Glutamatergic neuron (in vitro differentiated cells): ENCODE results near the gene MATK. TPM values are rescaled to one million over a fixed set of nuclear protein-coding genes. Genes with fewer than 3 reads are reported as not detected.

Source experiments
- DNase-seq: peaks from one replicate; pipeline ENCODE4 v3.0.0; 2022
- H3K27ac Mint-ChIP-seq: one replicate; pipeline ENCODE4 v1.8.0; 2020; ENCODE audit warnings: mild to moderate bottlenecking, mixed read lengths, inconsistent platforms; ENCODE audit not compliant: unreplicated experiment
- H3K27me3 Mint-ChIP-seq: one replicate; pipeline ENCODE4 v1.8.0; 2020; ENCODE audit warnings: mild to moderate bottlenecking, moderate library complexity, mixed read lengths, inconsistent platforms; ENCODE audit not compliant: unreplicated experiment
- H3K36me3 Mint-ChIP-seq: one replicate; pipeline ENCODE4 v1.8.0; 2020; ENCODE audit warnings: mild to moderate bottlenecking, mixed read lengths, inconsistent platforms; ENCODE audit not compliant: unreplicated experiment
- H3K4me1 Mint-ChIP-seq: one replicate; pipeline ENCODE4 v1.8.0; 2020; ENCODE audit warnings: mild to moderate bottlenecking, low read depth, mixed read lengths, inconsistent platforms; ENCODE audit not compliant: unreplicated experiment
- H3K4me3 Mint-ChIP-seq: one replicate; pipeline ENCODE4 v1.8.0; 2020; ENCODE audit warnings: mild to moderate bottlenecking, mixed read lengths, inconsistent platforms; ENCODE audit not compliant: unreplicated experiment
- H3K9me3 Mint-ChIP-seq: one replicate; pipeline ENCODE4 v1.8.0; 2020; ENCODE audit warnings: mild to moderate bottlenecking, moderate library complexity, mixed read lengths, inconsistent platforms; ENCODE audit not compliant: unreplicated experiment
- CTCF ChIP-seq: fragments of 200-600 bp; sonication (generic); IDR thresholded peaks from one replicate; pipeline ENCODE4 v1.5.0; 2021; ENCODE audit not compliant: partially characterized antibody, unreplicated experiment
- total RNA-seq: library from RNA; stranded (reverse); fragmentation: NEBNext Ultra II Directional; extraction: Animal tissue kit (Norgen Biotek cat#: 25700); gene quantifications from one replicate; pipeline ENCODE4 v1.2.1, GENCODE V29; 2021; ENCODE audit not compliant: unreplicated experiment

Gene MATK
- total RNA-seq, 1 donor from 2014 or later: not detected

- Mint-ChIP-seq H3K36me3 (no peaks in the 10 kb centered on the region), H3K9me3 (peaks cover 4% of the 10 kb centered on the region), H3K4me1 (no peaks in the 10 kb centered on the region), H3K27ac (peak overlapping the region; percentile 48), H3K27me3 (peaks cover 10% of the 10 kb centered on the region), H3K4me3 (no peak overlapping the region)
- no peak for TF ChIP-seq CTCF
- peak; percentile 47 for DNase-seq
Measured at GRCh38 chr19:3774621-3775373, 11.4 kb downstream of the MATK start.

DNA sequence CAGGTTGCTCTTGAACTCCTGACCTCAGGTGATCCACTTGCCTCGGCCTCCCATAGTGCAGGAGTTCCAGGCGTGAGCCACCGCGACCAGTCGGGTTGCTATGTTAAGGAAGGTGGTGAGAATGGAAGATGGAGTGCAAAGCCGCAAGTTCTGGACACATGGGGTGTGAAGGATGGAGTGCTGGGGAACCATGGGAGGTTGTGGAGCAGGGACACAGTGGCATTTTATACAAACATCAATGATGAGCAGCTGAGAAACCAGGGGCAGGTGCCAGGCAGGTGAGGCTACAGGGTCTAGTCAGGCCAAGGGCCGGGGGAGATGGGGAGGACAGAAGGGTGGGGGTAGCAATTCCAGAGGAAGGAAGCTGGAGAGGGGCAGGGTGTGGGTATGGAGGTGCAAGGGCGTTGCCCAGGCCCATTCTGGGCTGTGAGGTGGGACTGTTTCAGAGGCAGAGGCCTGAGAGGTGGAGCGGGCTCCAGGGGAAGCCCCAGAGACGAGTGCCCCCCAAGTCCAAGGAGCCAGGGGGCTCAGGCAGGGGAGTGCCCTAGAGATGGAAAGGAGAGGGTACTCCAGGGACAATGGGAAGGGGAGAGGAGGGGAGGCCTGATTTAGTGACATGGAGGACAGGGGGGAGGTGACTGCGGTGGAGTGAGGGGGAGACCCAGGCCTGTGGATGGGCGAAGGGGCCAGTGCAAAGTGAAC lies 12.2 kb downstream of the MATK start:
- Mint-ChIP-seq H3K4me3 (no peak overlapping the region), H3K27ac (no peak overlapping the region), H3K9me3 (peaks cover 4% of the 10 kb centered on the region), H3K4me1 (no peaks in the 10 kb centered on the region), H3K27me3 (peaks cover 10% of the 10 kb centered on the region), H3K36me3 (no peaks in the 10 kb centered on the region)
- TF ChIP-seq CTCF: no peak
- DNase-seq: no peak

- no peaks in the 10 kb centered on the region for H3K36me3 Mint-ChIP-seq
- no peak within 1 kb of the TSS for H3K27ac Mint-ChIP-seq
- H3K9me3 Mint-ChIP-seq: peaks cover 4% of the 10 kb centered on the region
- no peak for TF ChIP-seq CTCF
- H3K27me3 Mint-ChIP-seq: peaks cover 9% of the 10 kb centered on the region
- H3K4me1 Mint-ChIP-seq: no peaks in the 10 kb centered on the region
- DNase-seq: no peak
- H3K4me3 Mint-ChIP-seq: no peak within 1 kb of the TSS
Measured at GRCh38 chr19:3771906-3772455, 14.2 kb downstream of the MATK start, which contains the start of gene RAX2. Gene RAX2 (minus strand): TSS chr19:3772228. CDS start chr19:3771742, 486 bp downstream.

GRCh38 chr19:3771000-3771905 lies 14.9 kb downstream of the MATK start:
- no peaks in the 10 kb centered on the region for H3K4me1 Mint-ChIP-seq
- DNase-seq: no peak
- H3K27ac Mint-ChIP-seq: no peak overlapping the region
- no peaks in the 10 kb centered on the region for H3K36me3 Mint-ChIP-seq
- H3K4me3 Mint-ChIP-seq: no peak overlapping the region
- H3K27me3 Mint-ChIP-seq: peaks cover 7% of the 10 kb centered on the region
- peaks cover 4% of the 10 kb centered on the region for H3K9me3 Mint-ChIP-seq
- no peak for TF ChIP-seq CTCF
